Metanephros (tissue), 2 donors: Measurements from ENCODE around the gene SCN1A. TPM values are rescaled to one million over a fixed set of nuclear protein-coding genes. Genes with fewer than 3 reads are reported as not detected.

Experiments
- small RNA-seq: library from RNA; depleted of rRNA; stranded (forward); fragments of <200 nt; gene quantifications from one replicate; pipeline ENCODE3, GENCODE V24; 2014; ENCODE audit warnings: low replicate concordance
- total RNA-seq: library from RNA; depleted of rRNA; stranded (reverse); fragments of >200 nt; gene quantifications from one replicate; pipeline ENCODE4 v1.2.3, GENCODE V29; 2014

Gene SCN1A
- total RNA-seq: 0.06 TPM

GRCh38 chr2:166127217-166128155, at the start of gene SCN1A:
SCN1A (minus strand) TSS chr2:166128020; CDS start chr2:166073621, 54,399 bp downstream.

GRCh38 chr2:165953655-165954606, 173.9 kb downstream of the SCN1A start, which contains the start of gene TTC21B:
TTC21B (minus strand) TSS chr2:165953776; CDS start chr2:165953705, 71 bp downstream.

Small RNAs within 50 kb of the gene (small RNA-seq; reads per million reads assigned to genes)
- gene RF00019: not detected

Other genes with a start within 250 kb of the SCN1A start
- gene TTC21B, start 174.2 kb downstream of the SCN1A start, total RNA-seq: 73.9 TPM
- gene SCN9A, start 247.9 kb upstream of the SCN1A start, total RNA-seq: 5.0 TPM